OCI-LY1 (cell line): Measurements from ENCODE around the gene RAB19.

Experiments
- H2AFZ ChIP-seq: fragments of 200-600 bp; sonication (generic), shearing (Covaris generic); 2 replicates; pipeline ENCODE4 v1.6.0; 2014; ENCODE audit warnings: antibody characterized with exemption, mild to moderate bottlenecking, low read length
- H3F3A ChIP-seq: fragments of 200-600 bp; sonication (generic), shearing (Covaris generic); 2 replicates; pipeline ENCODE4 v1.6.0; 2014; ENCODE audit warnings: mild to moderate bottlenecking, antibody characterized with exemption, low read length, moderate library complexity; ENCODE audit not compliant: insufficient read depth
- H3K27ac ChIP-seq: fragments of 200-600 bp; sonication (generic); 2 replicates; pipeline ENCODE4 v1.5.1; 2014; ENCODE audit warnings: low read length, mixed run types, mild to moderate bottlenecking, low read depth; ENCODE audit not compliant: poor library complexity, severe bottlenecking
- H3K27me3 ChIP-seq: fragments of 200-600 bp; sonication (generic); 2 replicates; pipeline ENCODE4 v1.6.0; 2014; ENCODE audit warnings: antibody characterized with exemption, mild to moderate bottlenecking, low read length, moderate library complexity; ENCODE audit not compliant: insufficient read depth
- H3K36me3 ChIP-seq: fragments of 200-600 bp; sonication (generic); 2 replicates; pipeline ENCODE4 v1.6.1; 2014; ENCODE audit warnings: mild to moderate bottlenecking, antibody characterized with exemption, low read length, moderate library complexity, mixed read lengths; ENCODE audit not compliant: insufficient read depth
- H3K4me1 ChIP-seq: fragments of 200-600 bp; sonication (generic); 2 replicates; pipeline ENCODE4 v1.5.1; 2014; ENCODE audit warnings: mild to moderate bottlenecking, low read length, moderate library complexity; ENCODE audit not compliant: insufficient read depth, severe bottlenecking
- H3K4me2 ChIP-seq: fragments of 200-600 bp; sonication (generic), shearing (Covaris generic); 2 replicates; pipeline ENCODE4 v1.6.1; 2014; ENCODE audit warnings: low read length
- H3K4me3 ChIP-seq: fragments of 200-600 bp; sonication (generic); 2 replicates; pipeline ENCODE4 v1.5.1; 2014; ENCODE audit warnings: low read length, low read depth, mild to moderate bottlenecking, mixed read lengths; ENCODE audit not compliant: poor library complexity, severe bottlenecking
- H3K79me2 ChIP-seq: fragments of 200-600 bp; shearing (Covaris generic); 2 replicates; pipeline ENCODE4 v1.6.1; 2016; ENCODE audit warnings: mixed run types, low read length, mixed read lengths; ENCODE audit not compliant: insufficient read depth
- H3K9ac ChIP-seq: fragments of 200-600 bp; sonication (generic), shearing (Covaris generic); 2 replicates; pipeline ENCODE4 v1.6.1; 2014; ENCODE audit warnings: mild to moderate bottlenecking, low read length, mixed read lengths
- H3K9me2 ChIP-seq: fragments of 200-600 bp; sonication (generic), shearing (Covaris generic); 2 replicates; pipeline ENCODE4 v1.6.1; 2014; ENCODE audit warnings: low read depth, mild to moderate bottlenecking, low read length, mixed read lengths
- H3K9me3 ChIP-seq: fragments of 200-600 bp; shearing (Covaris generic); 2 replicates; pipeline ENCODE4 v1.6.1; 2014; ENCODE audit warnings: low read length, mixed read lengths
- H4K20me1 ChIP-seq: fragments of 200-600 bp; sonication (generic), shearing (Covaris generic); 2 replicates; pipeline ENCODE4 v1.6.0; 2016; ENCODE audit warnings: mild to moderate bottlenecking, low read length; ENCODE audit not compliant: insufficient read depth
- EZH2 ChIP-seq: fragments of 200-600 bp; sonication (generic), shearing (Covaris generic); IDR thresholded peaks from 2 replicates; pipeline ENCODE4 v1.8.0; 2017; ENCODE audit warnings: borderline replicate concordance, mixed run types, mild to moderate bottlenecking, antibody characterized with exemption, low read length, moderate library complexity, mixed read lengths
- TF ChIP-seq, protein P1 (sequence below): fragments of 200-600 bp; sonication (generic), shearing (Covaris generic); IDR thresholded peaks from 2 replicates; pipeline ENCODE4 v1.5.1; 2017; ENCODE audit warnings: mild to moderate bottlenecking, antibody characterized with exemption, low read length, moderate library complexity, mixed read lengths

The RAB19 gene

DNA sequence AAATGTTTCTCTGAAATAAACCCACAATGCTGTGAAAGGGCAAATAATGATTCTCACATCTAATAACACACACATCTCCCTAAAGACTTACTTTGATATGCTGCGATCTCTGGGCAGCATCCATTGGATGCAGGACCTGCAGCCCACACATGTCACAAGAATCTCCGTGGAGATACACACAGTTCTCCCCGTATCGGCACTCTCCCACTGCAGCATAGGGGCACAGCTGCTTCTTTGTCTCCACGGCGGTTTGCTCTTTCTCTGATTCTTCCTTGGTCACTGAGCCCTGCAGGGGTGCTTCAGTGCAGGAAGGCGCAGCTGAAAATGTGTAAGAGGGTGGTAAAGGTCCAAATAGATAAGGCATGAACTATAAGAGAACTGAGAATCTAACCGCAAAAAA, 55.1 kb downstream of the RAB19 start:
- Histone ChIP-seq H3K27ac (no peak overlapping the region), H3K79me2 (no peaks in the 10 kb centered on the region), H3K36me3 (peaks cover 89% of the 10 kb centered on the region)

DNA sequence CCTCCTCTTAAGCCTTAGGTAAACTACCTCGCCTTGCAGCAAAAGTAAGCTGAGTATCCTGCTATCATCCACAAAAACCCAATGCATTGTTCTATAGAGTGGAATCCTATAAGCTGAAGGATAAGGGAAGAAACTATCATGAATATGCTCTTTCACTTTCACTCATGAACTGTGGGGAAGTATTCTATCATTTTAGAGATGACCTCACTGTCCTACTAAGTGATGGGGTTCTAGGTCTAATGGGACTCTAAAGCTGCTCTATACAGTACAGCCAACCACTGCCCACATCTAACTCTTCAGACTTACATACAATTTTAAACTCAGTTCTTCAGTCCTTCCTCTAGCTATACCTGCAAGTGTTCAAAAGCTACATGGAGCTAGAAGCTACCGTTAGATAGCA, 59.3 kb downstream of the RAB19 start:
- Histone ChIP-seq H2AFZ (no peak overlapping the region), H3K27me3 (no peaks in the 10 kb centered on the region), H3K9me3 (no peaks in the 10 kb centered on the region), H3F3A (no peaks in the 10 kb centered on the region), H3K4me1 (no peaks in the 10 kb centered on the region), H3K36me3 (peaks cover 81% of the 10 kb centered on the region), H3K9me2 (no peaks in the 10 kb centered on the region), H3K4me2 (no peak overlapping the region), H3K79me2 (no peaks in the 10 kb centered on the region), H4K20me1 (no peaks in the 10 kb centered on the region), H3K27ac (no peak overlapping the region), H3K4me3 (no peak overlapping the region), H3K9ac (no peak overlapping the region)
- TF ChIP-seq, protein P1, sequence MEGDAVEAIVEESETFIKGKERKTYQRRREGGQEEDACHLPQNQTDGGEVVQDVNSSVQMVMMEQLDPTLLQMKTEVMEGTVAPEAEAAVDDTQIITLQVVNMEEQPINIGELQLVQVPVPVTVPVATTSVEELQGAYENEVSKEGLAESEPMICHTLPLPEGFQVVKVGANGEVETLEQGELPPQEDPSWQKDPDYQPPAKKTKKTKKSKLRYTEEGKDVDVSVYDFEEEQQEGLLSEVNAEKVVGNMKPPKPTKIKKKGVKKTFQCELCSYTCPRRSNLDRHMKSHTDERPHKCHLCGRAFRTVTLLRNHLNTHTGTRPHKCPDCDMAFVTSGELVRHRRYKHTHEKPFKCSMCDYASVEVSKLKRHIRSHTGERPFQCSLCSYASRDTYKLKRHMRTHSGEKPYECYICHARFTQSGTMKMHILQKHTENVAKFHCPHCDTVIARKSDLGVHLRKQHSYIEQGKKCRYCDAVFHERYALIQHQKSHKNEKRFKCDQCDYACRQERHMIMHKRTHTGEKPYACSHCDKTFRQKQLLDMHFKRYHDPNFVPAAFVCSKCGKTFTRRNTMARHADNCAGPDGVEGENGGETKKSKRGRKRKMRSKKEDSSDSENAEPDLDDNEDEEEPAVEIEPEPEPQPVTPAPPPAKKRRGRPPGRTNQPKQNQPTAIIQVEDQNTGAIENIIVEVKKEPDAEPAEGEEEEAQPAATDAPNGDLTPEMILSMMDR, result no peak
- no peak for TF ChIP-seq EZH2

More for the DNA sequence above, 55.1 kb downstream of the RAB19 start:
- TF ChIP-seq EZH2, result no peak
- TF ChIP-seq, protein P1, result no peak
- H4K20me1 ChIP-seq, result no peaks in the 10 kb centered on the region
- no peaks in the 10 kb centered on the region for H3F3A ChIP-seq
- no peak overlapping the region for H3K9ac ChIP-seq
- H3K4me3 ChIP-seq, result no peak overlapping the region
- H2AFZ ChIP-seq, result no peak overlapping the region
- H3K4me1 ChIP-seq, result no peaks in the 10 kb centered on the region
- no peaks in the 10 kb centered on the region for H3K9me3 ChIP-seq
- no peaks in the 10 kb centered on the region for H3K9me2 ChIP-seq
- no peak overlapping the region for H3K4me2 ChIP-seq
- H3K27me3 ChIP-seq, result no peaks in the 10 kb centered on the region

DNA sequence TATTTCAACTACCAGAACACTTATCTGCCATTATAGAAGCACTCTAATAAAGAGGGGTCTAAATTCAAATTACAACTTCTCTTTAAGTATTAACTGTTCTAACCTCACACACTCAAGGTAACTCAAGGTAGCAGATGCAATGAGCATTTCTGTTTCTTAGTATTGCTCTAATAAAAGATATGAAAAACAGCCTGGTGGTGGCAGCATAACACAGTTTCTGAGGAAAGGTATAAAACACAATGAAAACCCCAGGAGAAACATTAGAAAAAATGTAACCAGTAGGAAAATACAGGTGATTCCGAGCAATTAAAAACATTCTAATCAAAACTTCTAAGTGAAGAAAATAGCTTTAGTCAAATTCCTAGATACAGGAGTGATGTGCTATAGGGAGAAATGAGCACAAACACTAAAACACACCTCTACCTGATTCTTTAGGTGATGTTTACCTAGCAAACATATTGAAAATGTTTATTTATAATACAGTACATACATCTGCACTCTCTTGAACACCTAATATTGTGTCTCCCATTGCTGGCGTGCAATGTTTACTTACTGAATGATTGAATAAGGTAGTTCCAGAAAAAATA, 72.0 kb downstream of the RAB19 start:
- no peak for TF ChIP-seq EZH2
- TF ChIP-seq, protein P1, result peak; percentile 81
- Histone ChIP-seq H3K9me2 (no peaks in the 10 kb centered on the region), H3K36me3 (peaks cover 10% of the 10 kb centered on the region; the same call in 1 of the 2 replicates), H3K4me3 (no peak overlapping the region), H3K79me2 (peaks cover 61% of the 10 kb centered on the region), H3F3A (no peaks in the 10 kb centered on the region), H4K20me1 (peaks cover 6% of the 10 kb centered on the region), H3K27me3 (no peaks in the 10 kb centered on the region), H3K4me1 (peaks cover 26% of the 10 kb centered on the region), H3K27ac (no peak overlapping the region), H3K9me3 (no peaks in the 10 kb centered on the region), H3K9ac (no peak overlapping the region), H2AFZ (no peak overlapping the region), H3K4me2 (no peak overlapping the region)
